ENCODE data around the gene KRT4.

KRT4 gene

GRCh38 chr12:52833922-52834726 is 20.2 kb upstream of the KRT4 start, which contains the start of gene KRT79:
Gene KRT79, minus strand, starts transcription at chr12:52834311. Its CDS starts 51 bp downstream, at chr12:52834260.
- Histone ChIP-seq H3K27me3 (ENCODE audit: control insufficient read depth in 3 of 3, insufficient read depth in 3 of 3, low read depth in 1 of 3, low read length in 3 of 3) (peaks cover 0 to 6% (median 0%) of the 10 kb centered on the region in 3 experiments), H3K9ac (ENCODE audit: low read depth, low read length, poor library complexity) (no peak within 1 kb of the TSS), H2AFZ (ENCODE audit: low read length) (no peak within 1 kb of the TSS), H2BK5ac (ENCODE audit: low read length) (peak within 1 kb of the TSS; percentile 11), H3K23ac (ENCODE audit: low read depth, low read length, poor library complexity) (peak within 1 kb of the TSS; percentile 17), H3K4me3 (ENCODE audit: low read length in 2 of 2) (no peak within 1 kb of the TSS), H4K91ac (ENCODE audit: low read depth, low read length, poor library complexity) (no peak within 1 kb of the TSS), H2AK5ac (ENCODE audit: low read depth, low read length) (peak within 1 kb of the TSS; percentile 6), H3K4me1 (ENCODE audit: control insufficient read depth in 2 of 2, insufficient read depth in 1 of 2, low read depth in 1 of 2, low read length in 2 of 2) (peaks cover 0 to 8% of the 10 kb centered on the region in 2 donors), H3K14ac (ENCODE audit: low read length) (no peak within 1 kb of the TSS), H2BK15ac (ENCODE audit: low read length) (peak within 1 kb of the TSS; percentile 72), H2BK120ac (ENCODE audit: low read depth, low read length) (no peak within 1 kb of the TSS), H3K18ac (ENCODE audit: low read length) (peak within 1 kb of the TSS; percentile 55), H3K4ac (ENCODE audit: low read length) (no peak within 1 kb of the TSS), H3K27ac (replicated peaks; ENCODE audit: low read length) (no peak within 1 kb of the TSS), H4K8ac (ENCODE audit: low read depth, low read length) (no peak within 1 kb of the TSS), H3K79me1 (ENCODE audit: low read depth, low read length) (no peaks in the 10 kb centered on the region), H3K36me3 (replicated peaks in 1 of 2; ENCODE audit: control insufficient read depth in 2 of 2, insufficient read depth in 2 of 2, low read length in 2 of 2) (no peaks in the 10 kb centered on the region), H2BK12ac (ENCODE audit: low read length) (no peak within 1 kb of the TSS), H3K9me3 (replicated peaks in 1 of 2; ENCODE audit: control insufficient read depth in 2 of 2, insufficient read depth in 1 of 2, low read depth in 1 of 2, low read length in 2 of 2) (no peaks in the 10 kb centered on the region), H3K4me2 (ENCODE audit: insufficient read depth, low read length, poor library complexity, severe bottlenecking) (no peak within 1 kb of the TSS)
- no CpG with 5 or more reads among the region's 22 CpGs for WGBS, 2 donors (ENCODE audit: extremely low coverage in 2 of 2, insufficient read length in 2 of 2, insufficient replicate concordance in 1 of 2)
- DNase-seq (ENCODE audit: low spot score): no peak

- Histone ChIP-seq H3K23ac (ENCODE audit: low read depth, low read length, poor library complexity) (no peak overlapping the region), H3K27me3 (ENCODE audit: control insufficient read depth in 3 of 3, insufficient read depth in 3 of 3, low read depth in 1 of 3, low read length in 3 of 3) (peaks cover 0 to 6% (median 0%) of the 10 kb centered on the region in 3 experiments), H3K36me3 (replicated peaks in 1 of 2; ENCODE audit: control insufficient read depth in 2 of 2, insufficient read depth in 2 of 2, low read length in 2 of 2) (no peaks in the 10 kb centered on the region), H3K4me3 (ENCODE audit: low read length in 2 of 2) (no peak overlapping the region), H2AFZ (ENCODE audit: low read length) (no peak overlapping the region), H2BK120ac (ENCODE audit: low read depth, low read length) (no peak overlapping the region), H4K8ac (ENCODE audit: low read depth, low read length) (no peak overlapping the region), H3K9ac (ENCODE audit: low read depth, low read length, poor library complexity) (no peak overlapping the region), H3K14ac (ENCODE audit: low read length) (no peak overlapping the region), H4K91ac (ENCODE audit: low read depth, low read length, poor library complexity) (no peak overlapping the region), H3K79me1 (ENCODE audit: low read depth, low read length) (no peaks in the 10 kb centered on the region), H3K27ac (replicated peaks; ENCODE audit: low read length) (no peak overlapping the region), H3K4ac (ENCODE audit: low read length) (no peak overlapping the region), H2BK15ac (ENCODE audit: low read length) (no peak overlapping the region), H3K4me2 (ENCODE audit: insufficient read depth, low read length, poor library complexity, severe bottlenecking) (no peak overlapping the region), H3K9me3 (replicated peaks in 1 of 2; ENCODE audit: control insufficient read depth in 2 of 2, insufficient read depth in 1 of 2, low read depth in 1 of 2, low read length in 2 of 2) (no peaks in the 10 kb centered on the region), H2AK5ac (ENCODE audit: low read depth, low read length) (no peak overlapping the region), H2BK5ac (ENCODE audit: low read length) (peak overlapping the region; percentile 11), H2BK12ac (ENCODE audit: low read length) (no peak overlapping the region), H3K4me1 (ENCODE audit: control insufficient read depth in 2 of 2, insufficient read depth in 1 of 2, low read depth in 1 of 2, low read length in 2 of 2) (peaks cover 0 to 6% of the 10 kb centered on the region in 2 donors), H3K18ac (ENCODE audit: low read length) (no peak overlapping the region)
- no CpG with 5 or more reads among the region's 20 CpGs for WGBS, 2 donors (ENCODE audit: extremely low coverage in 2 of 2, insufficient read length in 2 of 2, insufficient replicate concordance in 1 of 2)
- DNase-seq (ENCODE audit: low spot score): no peak
Measured at GRCh38 chr12:52832985-52833905, 19.3 kb upstream of the KRT4 start.

- H3K14ac ChIP-seq (ENCODE audit: low read length): no peak overlapping the region
- H4K8ac ChIP-seq (ENCODE audit: low read depth, low read length): no peak overlapping the region
- peaks cover 0 to 9% of the 10 kb centered on the region in 2 donors for H3K4me1 ChIP-seq (ENCODE audit: control insufficient read depth in 2 of 2, insufficient read depth in 1 of 2, low read depth in 1 of 2, low read length in 2 of 2)
- no peak for DNase-seq (ENCODE audit: low spot score)
- H2BK15ac ChIP-seq (ENCODE audit: low read length): no peak overlapping the region
- H2AK5ac ChIP-seq (ENCODE audit: low read depth, low read length): no peak overlapping the region
- H2BK5ac ChIP-seq (ENCODE audit: low read length): no peak overlapping the region
- no peaks in the 10 kb centered on the region for H3K36me3 ChIP-seq (replicated peaks in 1 of 2; ENCODE audit: control insufficient read depth in 2 of 2, insufficient read depth in 2 of 2, low read length in 2 of 2)
- whole genome bisulfite sequencing, 2 donors (ENCODE audit: extremely low coverage in 2 of 2, insufficient read length in 2 of 2, insufficient replicate concordance in 1 of 2): no CpG with 5 or more reads among the region's 3 CpGs
- no peak overlapping the region for H2BK120ac ChIP-seq (ENCODE audit: low read depth, low read length)
- no peak overlapping the region for H3K27ac ChIP-seq (replicated peaks; ENCODE audit: low read length)
- no peak overlapping the region for H3K9ac ChIP-seq (ENCODE audit: low read depth, low read length, poor library complexity)
- H3K4me2 ChIP-seq (ENCODE audit: insufficient read depth, low read length, poor library complexity, severe bottlenecking): no peak overlapping the region
- no peak overlapping the region for H3K23ac ChIP-seq (ENCODE audit: low read depth, low read length, poor library complexity)
- no peaks in the 10 kb centered on the region for H3K79me1 ChIP-seq (ENCODE audit: low read depth, low read length)
- no peaks in the 10 kb centered on the region for H3K9me3 ChIP-seq (replicated peaks in 1 of 2; ENCODE audit: control insufficient read depth in 2 of 2, insufficient read depth in 1 of 2, low read depth in 1 of 2, low read length in 2 of 2)
- H3K4me3 ChIP-seq (ENCODE audit: low read length in 2 of 2): no peak overlapping the region
- H4K91ac ChIP-seq (ENCODE audit: low read depth, low read length, poor library complexity): no peak overlapping the region
- no peak overlapping the region for H3K18ac ChIP-seq (ENCODE audit: low read length)
- H3K4ac ChIP-seq (ENCODE audit: low read length): no peak overlapping the region
- no peak overlapping the region for H2BK12ac ChIP-seq (ENCODE audit: low read length)
- peaks cover 0 to 6% (median 0%) of the 10 kb centered on the region in 3 experiments for H3K27me3 ChIP-seq (ENCODE audit: control insufficient read depth in 3 of 3, insufficient read depth in 3 of 3, low read depth in 1 of 3, low read length in 3 of 3)
- H2AFZ ChIP-seq (ENCODE audit: low read length): no peak overlapping the region
Measured at GRCh38 chr12:52832451-52832850, 18.5 kb upstream of the KRT4 start.

- H3K9ac ChIP-seq (ENCODE audit: low read depth, low read length, poor library complexity): no peak overlapping the region
- H3K4ac ChIP-seq (ENCODE audit: low read length): no peak overlapping the region
- H3K23ac ChIP-seq (ENCODE audit: low read depth, low read length, poor library complexity): no peak overlapping the region
- H2BK120ac ChIP-seq (ENCODE audit: low read depth, low read length): no peak overlapping the region
- no peak overlapping the region for H3K18ac ChIP-seq (ENCODE audit: low read length)
- no CpG with 5 or more reads among the region's 7 CpGs for WGBS, 2 donors (ENCODE audit: extremely low coverage in 2 of 2, insufficient read length in 2 of 2, insufficient replicate concordance in 1 of 2)
- no peak overlapping the region for H2BK5ac ChIP-seq (ENCODE audit: low read length)
- no peak overlapping the region for H2BK15ac ChIP-seq (ENCODE audit: low read length)
- no peak overlapping the region for H3K14ac ChIP-seq (ENCODE audit: low read length)
- no peak overlapping the region for H2AK5ac ChIP-seq (ENCODE audit: low read depth, low read length)
- no peak overlapping the region for H3K27ac ChIP-seq (replicated peaks; ENCODE audit: low read length)
- no peak for DNase-seq (ENCODE audit: low spot score)
- H3K4me3 ChIP-seq (ENCODE audit: low read length in 2 of 2): no peak overlapping the region
- no peaks in the 10 kb centered on the region for H3K79me1 ChIP-seq (ENCODE audit: low read depth, low read length)
- H3K4me1 ChIP-seq (ENCODE audit: control insufficient read depth in 2 of 2, insufficient read depth in 1 of 2, low read depth in 1 of 2, low read length in 2 of 2): peaks cover 0 to 11% of the 10 kb centered on the region in 2 donors
- peaks cover 0 to under 1% (median 0%) of the 10 kb centered on the region in 3 experiments for H3K27me3 ChIP-seq (ENCODE audit: control insufficient read depth in 3 of 3, insufficient read depth in 3 of 3, low read depth in 1 of 3, low read length in 3 of 3)
- no peak overlapping the region for H2BK12ac ChIP-seq (ENCODE audit: low read length)
- H2AFZ ChIP-seq (ENCODE audit: low read length): no peak overlapping the region
- no peak overlapping the region for H4K8ac ChIP-seq (ENCODE audit: low read depth, low read length)
- no peaks in the 10 kb centered on the region for H3K36me3 ChIP-seq (replicated peaks in 1 of 2; ENCODE audit: control insufficient read depth in 2 of 2, insufficient read depth in 2 of 2, low read length in 2 of 2)
- no peaks in the 10 kb centered on the region for H3K9me3 ChIP-seq (replicated peaks in 1 of 2; ENCODE audit: control insufficient read depth in 2 of 2, insufficient read depth in 1 of 2, low read depth in 1 of 2, low read length in 2 of 2)
- H3K4me2 ChIP-seq (ENCODE audit: insufficient read depth, low read length, poor library complexity, severe bottlenecking): no peak overlapping the region
- H4K91ac ChIP-seq (ENCODE audit: low read depth, low read length, poor library complexity): no peak overlapping the region
Measured at GRCh38 chr12:52831251-52831650, 17.3 kb upstream of the KRT4 start.
